Measurements from ENCODE around the gene SLC16A6.

GRCh38 chr17:68260051-68260762, 30.7 kb downstream of the SLC16A6 start:
- TF ChIP-seq CTCF (IDR thresholded peaks at IDR 0.05) (no peak), POLR2A (IDR thresholded peaks at IDR 0.05) (no peak)

All from esophagus squamous epithelium (tissue), 4 donors.